ENCODE measurements around the gene MYADML2.
A peak's percentile ranks its signal among the peaks of the same experiment; 100 is the strongest.

Gene MYADML2

GRCh38 chr17:81902023-81902652 lies 44.9 kb downstream of the MYADML2 start, which contains the start of gene NPB:
Gene NPB, plus strand, starts transcription at chr17:81902238. Its CDS starts 40 bp downstream, at chr17:81902278.
- Histone ChIP-seq H3K4me1 (ENCODE audit: control insufficient read depth in 1 of 2, insufficient read depth in 2 of 2, low read length in 2 of 2) (peaks cover 4 to 14% of the 10 kb centered on the region in 2 donors), H3K4me3 (ENCODE audit: low read depth in 1 of 2, low read length in 2 of 2) (no peak within 1 kb of the TSS), H3K9ac (ENCODE audit: low read depth in 1 of 2, low read length in 2 of 2) (no peak within 1 kb of the TSS), H3K36me3 (ENCODE audit: control insufficient read depth in 1 of 2, insufficient read depth in 2 of 2, low read length in 2 of 2) (peaks cover 17 to 68% of the 10 kb centered on the region in 2 donors), H3K9me3 (ENCODE audit: control insufficient read depth in 1 of 2, low read length in 2 of 2) (no peaks in the 10 kb centered on the region), H3K27ac (ENCODE audit: low read depth, low read length) (no peak within 1 kb of the TSS), H3K27me3 (ENCODE audit: control insufficient read depth in 1 of 2, insufficient read depth in 2 of 2, low read length in 2 of 2) (no peaks in the 10 kb centered on the region)

- Histone ChIP-seq H3K36me3 (ENCODE audit: control insufficient read depth in 1 of 2, insufficient read depth in 2 of 2, low read length in 2 of 2) (peaks cover 12 to 66% of the 10 kb centered on the region in 2 donors), H3K9me3 (ENCODE audit: control insufficient read depth in 1 of 2, low read length in 2 of 2) (no peaks in the 10 kb centered on the region), H3K4me1 (ENCODE audit: control insufficient read depth in 1 of 2, insufficient read depth in 2 of 2, low read length in 2 of 2) (peaks cover 4 to 14% of the 10 kb centered on the region in 2 donors), H3K4me3 (ENCODE audit: low read depth in 1 of 2, low read length in 2 of 2) (no peak overlapping the region), H3K27me3 (ENCODE audit: control insufficient read depth in 1 of 2, insufficient read depth in 2 of 2, low read length in 2 of 2) (no peaks in the 10 kb centered on the region), H3K27ac (ENCODE audit: low read depth, low read length) (no peak overlapping the region), H3K9ac (ENCODE audit: low read depth in 1 of 2, low read length in 2 of 2) (no peak overlapping the region)
These were observed 45.6 kb downstream of the MYADML2 start for GRCh38 chr17:81901167-81902022.

DNA sequence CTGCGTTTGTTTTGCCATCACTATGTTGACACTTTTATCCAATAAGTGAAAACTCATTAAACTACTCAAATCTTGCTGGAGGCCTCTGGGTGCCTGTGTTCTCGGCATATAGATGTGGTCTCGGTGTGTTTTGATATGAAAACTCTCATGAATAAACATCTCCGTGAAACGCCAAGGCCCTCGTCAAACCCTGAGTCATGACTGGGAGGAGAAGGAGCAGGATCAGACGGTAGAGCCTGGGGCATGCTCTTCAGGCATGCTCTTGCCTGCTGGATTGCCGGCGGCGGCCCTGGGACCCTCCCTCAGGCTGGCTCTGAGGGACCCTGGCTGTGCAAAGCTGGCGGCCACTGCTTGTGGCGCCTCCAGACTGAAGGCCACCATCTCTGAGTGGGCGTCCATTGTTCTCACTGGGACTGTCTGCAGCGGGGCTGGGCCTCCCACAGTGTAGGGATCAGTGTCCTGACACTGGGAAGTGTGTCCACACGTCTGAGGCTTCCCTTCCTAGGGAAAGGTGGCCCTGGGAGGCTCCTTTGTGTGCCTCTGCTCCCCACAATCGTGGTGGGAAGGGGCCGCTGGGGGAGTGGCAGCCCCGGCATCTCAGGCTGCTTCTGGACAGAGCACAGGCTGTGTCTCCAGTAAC lies 46.7 kb downstream of the MYADML2 start:
- no peak overlapping the region for H3K9ac ChIP-seq (ENCODE audit: low read depth in 1 of 2, low read length in 2 of 2)
- H3K9me3 ChIP-seq (ENCODE audit: control insufficient read depth in 1 of 2, low read length in 2 of 2) = no peaks in the 10 kb centered on the region
- no peak overlapping the region for H3K27ac ChIP-seq (ENCODE audit: low read depth, low read length)
- H3K4me3 ChIP-seq (ENCODE audit: low read depth in 1 of 2, low read length in 2 of 2) = no peak overlapping the region
- H3K4me1 ChIP-seq (ENCODE audit: control insufficient read depth in 1 of 2, insufficient read depth in 2 of 2, low read length in 2 of 2) = peaks cover 4 to 14% of the 10 kb centered on the region in 2 donors
- no peaks in the 10 kb centered on the region for H3K27me3 ChIP-seq (ENCODE audit: control insufficient read depth in 1 of 2, insufficient read depth in 2 of 2, low read length in 2 of 2)
- H3K36me3 ChIP-seq (ENCODE audit: control insufficient read depth in 1 of 2, insufficient read depth in 2 of 2, low read length in 2 of 2) = peaks cover 14 to 62% of the 10 kb centered on the region in 2 donors

DNA sequence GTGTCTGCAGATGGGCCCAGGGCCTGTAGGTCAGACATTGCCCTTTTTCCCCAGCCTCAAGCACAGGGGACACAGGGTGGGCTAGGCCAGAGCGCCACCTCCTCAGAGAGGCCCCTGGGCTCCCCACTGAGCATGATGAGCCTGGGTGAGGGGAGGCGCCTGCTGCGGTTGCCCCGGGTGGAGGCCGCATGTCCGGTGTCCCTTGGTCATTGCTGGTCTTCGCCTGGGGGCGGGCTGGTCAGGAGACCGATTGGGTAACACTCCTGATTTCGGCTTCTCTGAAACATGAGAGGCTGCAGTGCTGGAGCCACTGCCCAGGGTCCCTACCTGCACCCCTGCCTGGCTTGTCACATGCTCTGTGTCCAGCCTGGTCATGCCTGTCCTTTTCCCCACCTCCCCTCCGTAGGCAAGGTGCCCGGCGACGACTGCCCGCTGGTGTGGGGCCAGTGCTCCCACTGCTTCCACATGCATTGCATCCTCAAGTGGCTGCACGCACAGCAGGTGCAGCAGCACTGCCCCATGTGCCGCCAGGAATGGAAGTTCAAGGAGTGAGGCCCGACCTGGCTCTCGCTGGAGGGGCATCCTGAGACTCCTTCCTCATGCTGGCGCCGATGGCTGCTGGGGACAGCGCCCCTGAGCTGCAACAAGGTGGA lies 47.4 kb downstream of the MYADML2 start:
- no peaks in the 10 kb centered on the region for H3K27me3 ChIP-seq (ENCODE audit: control insufficient read depth in 1 of 2, insufficient read depth in 2 of 2, low read length in 2 of 2)
- H3K9me3 ChIP-seq (ENCODE audit: control insufficient read depth in 1 of 2, low read length in 2 of 2) = no peaks in the 10 kb centered on the region
- peaks cover 14 to 56% of the 10 kb centered on the region in 2 donors for H3K36me3 ChIP-seq (ENCODE audit: control insufficient read depth in 1 of 2, insufficient read depth in 2 of 2, low read length in 2 of 2)
- H3K27ac ChIP-seq (ENCODE audit: low read depth, low read length) = no peak overlapping the region
- no peak overlapping the region for H3K9ac ChIP-seq (ENCODE audit: low read depth in 1 of 2, low read length in 2 of 2)
- H3K4me1 ChIP-seq (ENCODE audit: control insufficient read depth in 1 of 2, insufficient read depth in 2 of 2, low read length in 2 of 2) = peaks cover 4 to 14% of the 10 kb centered on the region in 2 donors
- no peak overlapping the region for H3K4me3 ChIP-seq (ENCODE audit: low read depth in 1 of 2, low read length in 2 of 2)

DNA sequence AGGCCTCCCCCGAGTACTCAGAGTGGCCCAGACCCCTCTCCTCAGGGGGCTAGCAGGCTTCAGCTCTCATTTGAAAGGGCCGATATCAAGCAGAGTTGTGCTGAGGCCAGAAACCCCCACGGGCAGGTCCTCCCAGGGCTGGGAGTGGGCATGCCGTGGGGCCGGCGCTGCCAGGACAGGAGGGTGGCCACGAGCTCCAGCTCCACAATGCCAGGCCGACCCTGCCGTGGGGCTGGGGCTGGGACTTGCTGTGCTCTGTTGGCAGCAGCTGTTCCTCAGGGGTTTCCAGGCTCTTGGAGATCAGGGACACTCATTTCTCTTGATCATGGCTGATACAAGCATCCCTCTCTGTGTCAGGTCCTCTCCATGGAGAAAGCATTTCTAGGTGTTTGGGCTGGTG lies 48.1 kb downstream of the MYADML2 start:
- H3K36me3 ChIP-seq (ENCODE audit: control insufficient read depth in 1 of 2, insufficient read depth in 2 of 2, low read length in 2 of 2) = peaks cover 17 to 54% of the 10 kb centered on the region in 2 donors
- H3K27ac ChIP-seq (ENCODE audit: low read depth, low read length) = no peak overlapping the region
- no peak overlapping the region for H3K4me3 ChIP-seq (ENCODE audit: low read depth in 1 of 2, low read length in 2 of 2)

GRCh38 chr17:81898029-81898866 lies 48.8 kb downstream of the MYADML2 start:
- no peak overlapping the region for H3K4me3 ChIP-seq (ENCODE audit: low read depth in 1 of 2, low read length in 2 of 2)

More for the DNA sequence above, 48.1 kb downstream of the MYADML2 start:
- no peaks in the 10 kb centered on the region for H3K9me3 ChIP-seq (ENCODE audit: control insufficient read depth in 1 of 2, low read length in 2 of 2)
- no peaks in the 10 kb centered on the region for H3K27me3 ChIP-seq (ENCODE audit: control insufficient read depth in 1 of 2, insufficient read depth in 2 of 2, low read length in 2 of 2)
- peaks cover 4 to 14% of the 10 kb centered on the region in 2 donors for H3K4me1 ChIP-seq (ENCODE audit: control insufficient read depth in 1 of 2, insufficient read depth in 2 of 2, low read length in 2 of 2)
- H3K9ac ChIP-seq (ENCODE audit: low read depth in 1 of 2, low read length in 2 of 2) = no peak overlapping the region

DNA sequence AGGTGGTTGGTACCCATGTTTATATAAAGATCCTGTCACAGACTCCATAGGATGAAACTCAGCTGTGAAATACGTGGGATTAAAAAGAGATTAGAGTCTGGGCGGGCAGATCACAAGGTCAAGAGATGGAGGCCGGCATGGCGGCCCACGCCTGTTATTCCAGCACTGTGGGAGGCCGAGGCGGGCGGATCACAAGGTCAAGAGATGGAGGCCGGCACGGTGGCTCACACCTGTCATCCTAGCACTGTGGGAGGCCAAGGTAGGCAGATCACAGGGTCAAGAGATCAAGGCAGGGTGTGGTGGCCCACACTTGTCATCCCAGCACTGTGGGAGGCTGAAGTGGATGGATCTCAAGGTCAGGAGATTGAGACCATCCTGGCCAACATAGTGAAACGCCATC lies 51.6 kb downstream of the MYADML2 start:
- no peak overlapping the region for H3K4me3 ChIP-seq (ENCODE audit: low read depth in 1 of 2, low read length in 2 of 2)
- no peaks in the 10 kb centered on the region for H3K9me3 ChIP-seq (ENCODE audit: control insufficient read depth in 1 of 2, low read length in 2 of 2)
- H3K9ac ChIP-seq (ENCODE audit: low read depth in 1 of 2, low read length in 2 of 2) = no peak overlapping the region
- H3K36me3 ChIP-seq (ENCODE audit: control insufficient read depth in 1 of 2, insufficient read depth in 2 of 2, low read length in 2 of 2) = peaks cover 15 to 51% of the 10 kb centered on the region in 2 donors
- H3K27me3 ChIP-seq (ENCODE audit: control insufficient read depth in 1 of 2, insufficient read depth in 2 of 2, low read length in 2 of 2) = no peaks in the 10 kb centered on the region
- peaks cover 2 to 3% of the 10 kb centered on the region in 2 donors for H3K4me1 ChIP-seq (ENCODE audit: control insufficient read depth in 1 of 2, insufficient read depth in 2 of 2, low read length in 2 of 2)
- no peak overlapping the region for H3K27ac ChIP-seq (ENCODE audit: low read depth, low read length)

More at GRCh38 chr17:81898029-81898866, 48.8 kb downstream of the MYADML2 start:
- no peaks in the 10 kb centered on the region for H3K27me3 ChIP-seq (ENCODE audit: control insufficient read depth in 1 of 2, insufficient read depth in 2 of 2, low read length in 2 of 2)
- H3K36me3 ChIP-seq (ENCODE audit: control insufficient read depth in 1 of 2, insufficient read depth in 2 of 2, low read length in 2 of 2) = peaks cover 17 to 53% of the 10 kb centered on the region in 2 donors
- peaks cover 4 to 14% of the 10 kb centered on the region in 2 donors for H3K4me1 ChIP-seq (ENCODE audit: control insufficient read depth in 1 of 2, insufficient read depth in 2 of 2, low read length in 2 of 2)
- no peaks in the 10 kb centered on the region for H3K9me3 ChIP-seq (ENCODE audit: control insufficient read depth in 1 of 2, low read length in 2 of 2)
- no peak overlapping the region for H3K27ac ChIP-seq (ENCODE audit: low read depth, low read length)
- no peak overlapping the region for H3K9ac ChIP-seq (ENCODE audit: low read depth in 1 of 2, low read length in 2 of 2)

DNA sequence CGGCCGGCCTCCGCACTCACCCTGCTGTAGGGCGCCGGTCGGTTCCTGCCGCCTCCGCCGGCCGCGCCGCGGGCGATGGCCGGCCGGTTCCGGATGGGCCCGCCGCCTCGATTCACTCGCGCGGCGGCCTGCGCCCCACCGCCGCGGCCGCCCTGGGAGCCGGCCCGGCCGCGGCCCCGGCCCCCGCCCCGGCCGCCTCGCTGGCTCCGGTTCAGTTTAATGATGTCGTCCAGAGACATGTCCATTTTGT lies 55.8 kb downstream of the MYADML2 start:
- Histone ChIP-seq H3K27me3 (ENCODE audit: control insufficient read depth in 1 of 2, insufficient read depth in 2 of 2, low read length in 2 of 2) (no peaks in the 10 kb centered on the region), H3K9me3 (ENCODE audit: control insufficient read depth in 1 of 2, low read length in 2 of 2) (no peaks in the 10 kb centered on the region), H3K36me3 (ENCODE audit: control insufficient read depth in 1 of 2, insufficient read depth in 2 of 2, low read length in 2 of 2) (peaks cover 30 to 47% of the 10 kb centered on the region in 2 donors), H3K27ac (ENCODE audit: low read depth, low read length) (peak overlapping the region; percentile 93), H3K9ac (ENCODE audit: low read depth in 1 of 2, low read length in 2 of 2) (peak overlapping the region in 1 of 2 donors; percentile 86), H3K4me1 (ENCODE audit: control insufficient read depth in 1 of 2, insufficient read depth in 2 of 2, low read length in 2 of 2) (peaks cover 10 to 13% of the 10 kb centered on the region in 2 donors), H3K4me3 (ENCODE audit: low read depth in 1 of 2, low read length in 2 of 2) (peak overlapping the region in 1 of 2 donors; percentile 88)

Measured in duodenal mucosa (tissue), 2 donors.